ENCODE data around the gene TRIM2.

TRIM2 gene

GRCh38 chr4:153366486-153366885, 162.2 kb downstream of the TRIM2 start:
- H3K4me3 ChIP-seq (ENCODE audit: low read depth, low read length) = no peak overlapping the region

GRCh38 chr4:153367092-153367491, 162.8 kb downstream of the TRIM2 start:
- no peak overlapping the region for H3K4me3 ChIP-seq (ENCODE audit: low read depth, low read length)

- H3K4me3 ChIP-seq (ENCODE audit: low read depth, low read length) = no peak overlapping the region
These were observed 164.8 kb downstream of the TRIM2 start for GRCh38 chr4:153369021-153369420.

- no peak overlapping the region for H3K4me3 ChIP-seq (ENCODE audit: low read depth, low read length)
These were observed 167.5 kb downstream of the TRIM2 start for GRCh38 chr4:153371701-153372234.

- H3K4me3 ChIP-seq (ENCODE audit: low read depth, low read length) = no peak overlapping the region
These were observed 168.8 kb downstream of the TRIM2 start for GRCh38 chr4:153372967-153373562.

GRCh38 chr4:153374442-153374841, 170.2 kb downstream of the TRIM2 start:
- no peak overlapping the region for H3K4me3 ChIP-seq (ENCODE audit: low read depth, low read length)

GRCh38 chr4:153375303-153375702, 171.1 kb downstream of the TRIM2 start:
- H3K4me3 ChIP-seq (ENCODE audit: low read depth, low read length) = no peak overlapping the region

GRCh38 chr4:153383131-153383530, 178.9 kb downstream of the TRIM2 start:
- no peak overlapping the region for H3K4me3 ChIP-seq (ENCODE audit: low read depth, low read length)

- no peak overlapping the region for H3K4me3 ChIP-seq (ENCODE audit: low read depth, low read length)
These were observed 179.9 kb downstream of the TRIM2 start for GRCh38 chr4:153384160-153384559.

- H3K4me3 ChIP-seq (ENCODE audit: low read depth, low read length) = no peak overlapping the region
These were observed 181.5 kb downstream of the TRIM2 start for GRCh38 chr4:153385784-153386183.

- no peak overlapping the region for H3K4me3 ChIP-seq (ENCODE audit: low read depth, low read length)
These were observed 183.7 kb downstream of the TRIM2 start for GRCh38 chr4:153387981-153388380.
